B cell (primary cell): ENCODE measurements around the gene JAK2. TPM values are rescaled to one million over a fixed set of nuclear protein-coding genes. Genes with fewer than 3 reads are reported as not detected.
A peak's percentile ranks its signal among the peaks of the same experiment; 100 is the strongest.

Experiments used
- ATAC-seq: fragments of 200-7000 bp; cut with Tn5 transposase; one replicate; pipeline ENCODE4 v1.10.0; 2021; ENCODE audit warnings: low read depth, mild to moderate bottlenecking, moderate number of reproducible peaks, moderate library complexity
- CTCF ChIA-PET: fragments of 350-600 bp; sonication (Branson Sonifier 250); formaldehyde crosslinking; loops from one replicate; lab custom pipeline; 2021; ENCODE audit warnings: antibody characterized with exemption, inconsistent platforms; lab: Charles Lee
- POLR2A ChIA-PET: fragments of 350-600 bp; sonication (Branson Sonifier 250); formaldehyde crosslinking; loops from one replicate; lab custom pipeline; 2021; ENCODE audit warnings: antibody characterized with exemption; lab: Charles Lee
- DNase-seq: peaks from one replicate; pipeline ENCODE4 v3.0.0; 2013
- H2AFZ ChIP-seq: 2 replicates; pipeline ENCODE4 v1.6.1; 2012; ENCODE audit warnings: mild to moderate bottlenecking, low read depth, low read length; ENCODE audit not compliant: insufficient read depth, poor library complexity, severe bottlenecking
- H3K27ac ChIP-seq, 2 donors: 1 replicate in 1 of 2; 2 replicates in 1 of 2; pipeline ENCODE4 v1.5.1; 2012 to 2013; ENCODE audit warnings: low read length in 2 of 2, mild to moderate bottlenecking in 2 of 2, moderate library complexity in 1 of 2
- H3K27me3 ChIP-seq, 4 experiments: fragments of 200-600 bp in 1 of 4; sonication (generic) in 1 of 4; replicated peaks in 1 of 4; 1 replicate in 2 of 4; 2 replicates in 2 of 4; pipeline versions ENCODE4 v1.6.1 to v1.7.0; 2013 to 2016; ENCODE audit warnings: low read length in 3 of 4, mild to moderate bottlenecking in 2 of 4, mixed read lengths in 1 of 4, moderate library complexity in 1 of 4; ENCODE audit not compliant: insufficient read depth in 4 of 4, control insufficient read depth in 3 of 4; ENCODE audit errors: control extremely low read depth in 1 of 4
- H3K36me3 ChIP-seq, 2 experiments: replicated peaks in 1 of 2; 1 replicate in 1 of 2; 2 replicates in 1 of 2; pipeline versions ENCODE4 v1.6.1 to v1.7.1; 2013; ENCODE audit warnings: low read length in 1 of 2; ENCODE audit not compliant: insufficient read depth in 2 of 2, control insufficient read depth in 1 of 2; ENCODE audit errors: control extremely low read depth in 1 of 2, extremely low read depth in 1 of 2
- H3K4me1 ChIP-seq, 2 donors: fragments of 200-600 bp in 1 of 2; sonication (generic) in 1 of 2; 1 replicate in 1 of 2; 2 replicates in 1 of 2; pipeline versions ENCODE4 v1.5.1 to v1.6.1; 2013 to 2017; ENCODE audit warnings: low read length in 2 of 2; ENCODE audit not compliant: control insufficient read depth in 2 of 2, insufficient read depth in 2 of 2
- H3K4me2 ChIP-seq: replicated peaks from 2 replicates; pipeline ENCODE3; 2012; ENCODE audit warnings: mild to moderate bottlenecking, low read depth, low read length; ENCODE audit not compliant: poor library complexity, severe bottlenecking
- H3K4me3 ChIP-seq, 5 experiments: fragments of 200-600 bp in 1 of 5; sonication (generic) in 1 of 5; 1 replicate in 3 of 5; 2 replicates in 2 of 5; pipeline versions ENCODE4 v1.5.1 to v1.7.0; 2011 to 2016; ENCODE audit warnings: low read length in 4 of 5, mild to moderate bottlenecking in 4 of 5, low read depth in 2 of 5, control low read depth in 1 of 5, moderate library complexity in 1 of 5; ENCODE audit not compliant: insufficient read depth in 1 of 5; ENCODE audit errors: control extremely low read depth in 1 of 5, extremely low read depth in 1 of 5
- H3K79me2 ChIP-seq: fragments of 200-600 bp; sonication (generic); one replicate; pipeline ENCODE4 v1.6.0; 2016; ENCODE audit warnings: low read length; ENCODE audit not compliant: control insufficient read depth, insufficient read depth
- H3K9ac ChIP-seq: fragments of 200-600 bp; sonication (generic); 2 replicates; pipeline ENCODE4 v1.6.1; 2017; ENCODE audit warnings: mild to moderate bottlenecking, low read length, moderate library complexity
- H3K9me3 ChIP-seq, 3 donors: one replicate each; pipeline versions ENCODE4 v1.6.1 to v1.7.1; 2013; ENCODE audit warnings: low read length in 2 of 3; ENCODE audit not compliant: control insufficient read depth in 2 of 3, insufficient read depth in 1 of 3; ENCODE audit errors: control extremely low read depth in 1 of 3
- H4K20me1 ChIP-seq: 2 replicates; pipeline ENCODE4 v1.6.0; 2012; ENCODE audit warnings: mild to moderate bottlenecking, low read length; ENCODE audit not compliant: insufficient read depth, control insufficient read depth, poor library complexity, severe bottlenecking
- H3K27ac Mint-ChIP-seq: one replicate; pipeline ENCODE4 v1.8.0; 2021; ENCODE audit warnings: mixed read lengths
- H3K27me3 Mint-ChIP-seq: one replicate; pipeline ENCODE4 v1.8.0; 2021; ENCODE audit warnings: mixed read lengths
- H3K4me1 Mint-ChIP-seq: one replicate; pipeline ENCODE4 v1.8.0; 2021; ENCODE audit warnings: mixed read lengths
- H3K4me3 Mint-ChIP-seq: one replicate; pipeline ENCODE4 v1.8.0; 2021; ENCODE audit warnings: mixed read lengths
- H3K9me3 Mint-ChIP-seq: one replicate; pipeline ENCODE4 v1.8.0; 2022; ENCODE audit warnings: mixed read lengths; ENCODE audit not compliant: insufficient read depth
- EZH2 ChIP-seq: IDR thresholded peaks from 2 replicates; pipeline ENCODE4 v1.6.1; 2012; ENCODE audit warnings: borderline replicate concordance, low read depth, mild to moderate bottlenecking, moderate library complexity, low read length; ENCODE audit not compliant: insufficient read depth, poor library complexity, severe bottlenecking
- WGBS: methylation state at CpG from one replicate; pipeline ENCODE4 v1.1.5; 2013; ENCODE audit warnings: missing lambda C conversion rate; ENCODE audit not compliant: insufficient coverage; 5-methylcytosine and 5-hydroxymethylcytosine counted together
- intact Hi-C: fragments of 100-400 bp; cut with micrococcal nuclease; formaldehyde crosslinking; loops from one replicate; pipeline ENCODE4 v1.10.0; 2022
- polyA plus RNA-seq: library from polyadenylated mRNA; depleted of rRNA; stranded (reverse); fragments of >200 nt; gene quantifications from 2 replicates; pipeline ENCODE4 v1.2.3, GENCODE V29; 2012
- total RNA-seq, 2 donors: library from RNA; stranded (reverse); fragments of 120-200 nt in 1 of 2; gene quantifications; 1 replicate in 1 of 2; 2 replicates in 1 of 2; pipeline versions ENCODE4 v1.2.3 to v1.2.4, GENCODE V29; 2013 to 2022
- TF ChIP-seq, protein P1 (sequence below): fragments of 200-600 bp; IDR thresholded peaks from one replicate; pipeline ENCODE4 v1.8.0; 2022; ENCODE audit warnings: antibody characterized with exemption, mild to moderate bottlenecking

The JAK2 gene
- total and polyA plus RNA-seq, 2 donors (not counting 1 experiment from before 2014, with no cell fraction given), result 8.0 to 24.6 TPM

DNA sequence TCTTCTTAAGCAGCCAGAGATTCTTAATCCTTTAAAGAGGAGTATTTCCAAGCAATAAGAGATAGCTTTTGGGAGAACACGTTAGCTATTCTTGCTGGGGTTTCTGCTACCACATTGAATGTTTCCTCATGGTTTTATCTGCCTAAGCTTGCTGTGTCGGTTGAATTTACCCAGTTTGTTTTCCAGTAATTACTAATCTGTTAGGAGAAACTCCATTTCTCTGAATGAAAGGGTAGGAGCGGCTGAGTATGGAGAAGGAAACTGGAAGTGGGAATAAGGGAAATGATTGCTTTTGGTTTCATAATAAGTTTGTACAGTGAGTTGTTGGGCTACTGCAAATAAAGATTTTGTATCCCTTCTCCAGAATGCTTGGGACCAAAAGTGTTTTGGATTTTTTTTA is 1.2 kb downstream of the JAK2 start:
- TF ChIP-seq, protein P1, sequence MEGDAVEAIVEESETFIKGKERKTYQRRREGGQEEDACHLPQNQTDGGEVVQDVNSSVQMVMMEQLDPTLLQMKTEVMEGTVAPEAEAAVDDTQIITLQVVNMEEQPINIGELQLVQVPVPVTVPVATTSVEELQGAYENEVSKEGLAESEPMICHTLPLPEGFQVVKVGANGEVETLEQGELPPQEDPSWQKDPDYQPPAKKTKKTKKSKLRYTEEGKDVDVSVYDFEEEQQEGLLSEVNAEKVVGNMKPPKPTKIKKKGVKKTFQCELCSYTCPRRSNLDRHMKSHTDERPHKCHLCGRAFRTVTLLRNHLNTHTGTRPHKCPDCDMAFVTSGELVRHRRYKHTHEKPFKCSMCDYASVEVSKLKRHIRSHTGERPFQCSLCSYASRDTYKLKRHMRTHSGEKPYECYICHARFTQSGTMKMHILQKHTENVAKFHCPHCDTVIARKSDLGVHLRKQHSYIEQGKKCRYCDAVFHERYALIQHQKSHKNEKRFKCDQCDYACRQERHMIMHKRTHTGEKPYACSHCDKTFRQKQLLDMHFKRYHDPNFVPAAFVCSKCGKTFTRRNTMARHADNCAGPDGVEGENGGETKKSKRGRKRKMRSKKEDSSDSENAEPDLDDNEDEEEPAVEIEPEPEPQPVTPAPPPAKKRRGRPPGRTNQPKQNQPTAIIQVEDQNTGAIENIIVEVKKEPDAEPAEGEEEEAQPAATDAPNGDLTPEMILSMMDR, result no peak
- TF ChIP-seq EZH2, result no peak

GRCh38 chr9:4986783-4987182 is 1.7 kb downstream of the JAK2 start:
- peak; percentile 15 for DNase-seq
- H3K79me2 ChIP-seq, result peaks cover 60% of the 10 kb centered on the region

More for the DNA sequence above, 1.2 kb downstream of the JAK2 start:
- Mint-ChIP-seq H3K4me1 (peaks cover 32% of the 10 kb centered on the region), H3K9me3 (no peaks in the 10 kb centered on the region), H3K27ac (peak overlapping the region; percentile 89), H3K27me3 (no peaks in the 10 kb centered on the region), H3K4me3 (peak overlapping the region; percentile 94)
- Histone ChIP-seq H4K20me1 (peaks cover 39% of the 10 kb centered on the region), H2AFZ (peak overlapping the region; percentile 93), H3K27me3 (no peaks in the 10 kb centered on the region), H3K4me2 (peak overlapping the region; percentile 83), H3K9ac (peak overlapping the region; percentile 74), H3K36me3 (no peaks in the 10 kb centered on the region), H3K4me3 (peak overlapping the region; percentile 67 to 88 (median 80)), H3K27ac (peak overlapping the region in 1 of 2 donors; percentile 80), H3K9me3 (no peaks in the 10 kb centered on the region), H3K79me2 (peaks cover 55% of the 10 kb centered on the region), H3K4me1 (peaks cover 27 to 28% of the 10 kb centered on the region in 2 donors)
- ChIA-PET CTCF (interaction anchor here (0.7 to 7.0 kb wide), 16 partner anchors 10 to 614 kb away, joined by 3 to 164 read pairs (median 6); partner anchors contain the start of gene RCL1), POLR2A (no interaction called here)
- no peak for ATAC-seq
- intact Hi-C loops, result loop anchor here (5.0 to 10.0 kb wide), 4 partner anchors 139 to 1429 kb away; partner anchors contain the start of genes PLPP6 and UHRF2
- peak; percentile 20 for DNase-seq
- 8% methylated on average over 2 of the region's 3 CpGs for WGBS

More at GRCh38 chr9:4986783-4987182, 1.7 kb downstream of the JAK2 start:
- WGBS, result no CpG with 5 or more reads among the region's 4 CpGs
- H3K27me3 ChIP-seq, result no peaks in the 10 kb centered on the region
- H3K4me3 Mint-ChIP-seq, result peak overlapping the region; percentile 38
- H3K27ac ChIP-seq, result no peak overlapping the region
- TF ChIP-seq, protein P1, result no peak
- no peak for TF ChIP-seq EZH2
- peak overlapping the region in 1 of 5 experiments; percentile 80 for H3K4me3 ChIP-seq
- H3K4me1 ChIP-seq, result peaks cover 27 to 28% of the 10 kb centered on the region in 2 donors
- no peaks in the 10 kb centered on the region for H3K9me3 Mint-ChIP-seq
- intact Hi-C loops, result loop anchor here (5.0 to 10.0 kb wide), 4 partner anchors 139 to 1428 kb away; partner anchors contain the start of genes PLPP6 and UHRF2
- H3K9me3 ChIP-seq, result no peaks in the 10 kb centered on the region
- H3K36me3 ChIP-seq, result peaks cover 0 to 2% of the 10 kb centered on the region in 2 experiments
- ChIA-PET POLR2A (no interaction called here), CTCF (interaction anchor here (0.7 to 7.0 kb wide), 20 partner anchors 9 to 614 kb away, joined by 3 to 164 read pairs (median 4); partner anchors contain the start of genes AK3 and RCL1)
- no peak overlapping the region for H3K27ac Mint-ChIP-seq
- H3K27me3 Mint-ChIP-seq, result no peaks in the 10 kb centered on the region
- H2AFZ ChIP-seq, result no peak overlapping the region
- H3K4me2 ChIP-seq, result peak overlapping the region; percentile 83
- no peak for ATAC-seq
- peak overlapping the region; percentile 74 for H3K9ac ChIP-seq
- H4K20me1 ChIP-seq, result peaks cover 41% of the 10 kb centered on the region
- H3K4me1 Mint-ChIP-seq, result peaks cover 35% of the 10 kb centered on the region
